Femur (tissue), 1 donor: ENCODE data around the gene MAN2C1.
"Not testable (repeated sequence)": the region's sequence is repeated elsewhere in the genome, so short reads cannot be mapped to it uniquely, and the experiment has no call there.

Source experiments
- DNase-seq: peaks from one replicate; pipeline ENCODE4 v3.0.0-alpha.2; 2017

The MAN2C1 gene

GRCh38 chr15:75360856-75361255, 7.6 kb downstream of the MAN2C1 start:
- DNase-seq, result no peak

- no peak for DNase-seq
These were observed 8.0 kb downstream of the MAN2C1 start for GRCh38 chr15:75360391-75360790.

- no peak for DNase-seq
These were observed 8.7 kb downstream of the MAN2C1 start for GRCh38 chr15:75359537-75360250.

GRCh38 chr15:75358771-75359536, 9.5 kb downstream of the MAN2C1 start:
- DNase-seq, result no peak

GRCh38 chr15:75357976-75358673, 10.3 kb downstream of the MAN2C1 start:
- DNase-seq, result no peak

GRCh38 chr15:75356517-75356916, 11.9 kb downstream of the MAN2C1 start:
- no peak for DNase-seq

GRCh38 chr15:75356006-75356405, 12.4 kb downstream of the MAN2C1 start:
- DNase-seq, result no peak

GRCh38 chr15:75355369-75355768, 13.0 kb downstream of the MAN2C1 start:
- no peak for DNase-seq

- no peak for DNase-seq
These were observed 14.0 kb downstream of the MAN2C1 start for GRCh38 chr15:75354454-75354853.

- no peak for DNase-seq
These were observed 14.8 kb downstream of the MAN2C1 start for GRCh38 chr15:75353604-75354003.

- DNase-seq, result no peak
These were observed 16.0 kb downstream of the MAN2C1 start for GRCh38 chr15:75352186-75353080.

- DNase-seq, result no peak
These were observed 17.6 kb downstream of the MAN2C1 start for GRCh38 chr15:75350601-75351361.

GRCh38 chr15:75349851-75350588, 18.4 kb downstream of the MAN2C1 start:
- peak; percentile 51 for DNase-seq

- not testable (repeated sequence) for DNase-seq
These were observed 19.1 kb downstream of the MAN2C1 start for GRCh38 chr15:75349351-75349669.

- DNase-seq, result no peak
These were observed 19.7 kb downstream of the MAN2C1 start for GRCh38 chr15:75348562-75349350.

GRCh38 chr15:75348034-75348561, 20.3 kb downstream of the MAN2C1 start:
- no peak for DNase-seq

GRCh38 chr15:75347222-75348033, 21.0 kb downstream of the MAN2C1 start:
- DNase-seq, result peak; percentile 69

GRCh38 chr15:75346796-75347221, 21.6 kb downstream of the MAN2C1 start, which contains the start of gene NEIL1:
NEIL1 (plus strand) TSS chr15:75347039; CDS start chr15:75348906, 1,867 bp downstream.
- DNase-seq, result peak; percentile 40

- DNase-seq, result peak; percentile 50
These were observed 24.5 kb downstream of the MAN2C1 start for GRCh38 chr15:75343953-75344352.
